ENCODE data around the gene SMAD5.

The SMAD5 gene

DNA sequence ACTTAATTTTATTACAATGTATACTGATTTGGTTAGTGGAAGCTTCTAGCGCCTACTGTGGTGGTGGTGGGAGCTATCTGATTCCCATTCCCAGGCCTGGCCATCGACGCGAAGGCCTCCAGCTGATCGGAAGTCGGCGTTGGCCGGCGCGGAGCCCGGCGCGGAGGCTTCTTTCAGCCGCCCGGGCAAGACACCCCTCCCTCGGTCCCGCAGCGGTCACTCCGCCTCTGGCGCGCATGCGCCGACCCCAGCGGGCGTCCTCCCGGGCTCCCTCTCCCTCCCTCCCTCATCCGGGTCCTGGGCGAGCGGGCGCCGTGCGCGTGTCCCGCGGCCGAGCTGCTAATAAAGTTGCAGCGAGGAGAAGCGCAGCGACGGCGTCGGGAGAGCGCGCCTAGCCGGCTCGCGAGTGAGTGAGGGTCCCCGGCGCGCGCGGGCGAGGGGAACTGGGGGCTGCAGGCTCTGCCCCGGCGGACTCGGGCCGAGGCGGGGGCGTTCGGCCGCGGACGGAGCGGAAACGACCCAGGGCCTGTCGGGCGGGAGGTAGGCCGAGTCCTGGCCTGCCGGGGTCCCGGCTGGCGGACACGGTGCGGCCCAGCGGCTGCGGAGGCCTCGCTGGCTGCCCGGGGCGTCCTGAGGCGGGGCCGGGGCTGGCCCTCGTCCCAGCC lies at the start of gene SMAD5:
SMAD5 (plus strand) TSS at position 289 of the 665 bp plus-strand sequence. CDS start 20,916 bp downstream, outside the sequence.
- peak; percentile 90 for DNase-seq (ENCODE audit: low read depth)

DNA sequence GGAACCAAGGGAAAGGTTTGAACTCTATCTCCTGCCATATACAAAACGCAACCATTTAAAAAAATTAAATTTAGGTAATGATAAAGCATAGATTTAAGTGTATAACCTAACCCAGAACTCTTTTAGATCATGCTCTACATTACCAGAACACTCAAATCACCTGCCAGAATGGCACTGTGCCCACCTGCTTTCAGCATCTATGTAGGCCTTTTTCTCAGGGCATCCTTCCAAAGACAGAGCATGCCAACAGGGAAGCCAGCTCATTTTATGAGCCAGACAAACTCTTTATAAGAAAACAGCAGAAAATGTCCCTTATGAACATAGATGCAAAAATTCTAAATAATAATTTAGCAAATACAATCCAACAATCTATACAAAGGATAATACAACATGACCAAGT lies 47.9 kb upstream of the SMAD5 start:
- no peak for DNase-seq (ENCODE audit: low read depth)

DNA sequence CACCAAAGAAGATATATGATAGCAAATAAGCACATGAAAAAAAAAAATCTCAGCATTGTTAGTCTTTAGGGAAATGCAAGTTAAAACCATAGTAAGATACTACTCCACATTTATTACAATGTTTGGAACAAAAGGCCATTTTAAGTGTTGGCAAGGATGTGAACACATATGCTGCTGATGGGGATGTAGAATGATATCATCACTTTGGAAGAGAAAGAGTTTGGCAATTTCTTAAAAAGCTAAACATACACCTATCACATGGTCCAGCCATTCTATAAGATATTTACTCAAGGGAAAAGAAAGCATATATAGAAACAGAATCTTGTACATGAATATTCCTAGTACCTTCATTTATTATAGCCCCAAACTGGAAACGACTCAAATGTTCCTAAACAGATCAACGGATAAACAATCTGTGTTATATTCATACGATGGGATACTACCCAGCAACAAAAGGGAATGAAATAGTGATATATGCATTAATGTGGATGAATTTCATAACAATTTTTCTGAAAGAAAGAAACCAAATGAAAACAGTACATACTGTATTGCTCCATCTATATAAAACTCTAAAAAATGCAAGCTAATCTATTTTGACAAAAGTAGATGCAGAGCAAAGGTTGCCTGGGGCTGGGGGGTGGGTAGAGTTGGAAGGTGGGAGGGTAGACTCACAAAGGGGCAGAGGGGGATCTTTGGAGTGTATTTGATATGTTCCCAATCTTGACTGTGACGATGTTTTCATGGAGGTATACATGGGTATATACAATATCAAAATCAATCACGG lies 45.7 kb upstream of the SMAD5 start:
- no peak for DNase-seq (ENCODE audit: low read depth)

DNA sequence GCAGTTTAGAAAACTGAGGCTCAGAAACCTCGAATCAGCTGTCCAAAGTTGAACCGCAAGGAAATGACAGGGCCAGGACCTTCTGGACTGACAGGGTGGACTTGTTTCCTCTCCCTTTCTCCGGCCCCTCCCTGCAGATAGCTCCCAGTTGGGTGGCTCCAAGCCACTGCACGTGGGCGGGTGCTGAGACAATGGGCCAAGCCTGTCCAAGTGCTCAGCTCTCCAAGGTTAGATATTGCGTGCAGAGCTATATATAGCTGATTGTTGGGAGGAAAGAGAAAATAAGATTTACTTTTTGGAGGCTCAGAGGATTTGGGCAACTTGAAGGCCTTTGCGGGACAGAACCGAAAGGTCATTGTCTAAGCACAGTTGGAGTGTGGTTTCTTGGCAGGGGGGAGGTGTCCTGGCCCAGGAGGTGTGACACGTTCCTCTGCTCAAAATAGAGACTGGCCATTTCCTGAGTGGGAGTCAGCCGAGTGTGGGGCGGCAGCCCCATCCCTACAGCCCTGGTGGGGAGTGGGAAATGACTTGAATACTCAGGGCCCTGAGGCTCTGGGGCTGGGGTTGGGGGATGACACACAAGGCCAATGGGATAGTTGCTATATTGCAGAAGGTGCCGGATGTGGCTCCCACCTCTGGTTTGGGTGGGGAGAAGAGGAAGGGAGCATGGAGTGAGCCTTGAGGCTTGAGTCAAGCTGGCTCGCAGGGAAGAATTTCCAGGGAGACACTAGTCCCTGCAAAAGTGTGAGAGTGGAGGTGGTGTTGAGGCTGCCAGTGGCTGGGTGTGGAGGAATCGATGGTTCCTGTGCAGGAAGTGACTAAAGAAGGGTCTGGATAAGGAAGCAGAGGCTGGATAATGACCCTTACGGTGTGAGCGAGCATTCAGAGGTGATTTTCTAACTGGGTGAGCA lies 44.4 kb upstream of the SMAD5 start:
- peak; percentile 30 for DNase-seq (ENCODE audit: low read depth)

DNA sequence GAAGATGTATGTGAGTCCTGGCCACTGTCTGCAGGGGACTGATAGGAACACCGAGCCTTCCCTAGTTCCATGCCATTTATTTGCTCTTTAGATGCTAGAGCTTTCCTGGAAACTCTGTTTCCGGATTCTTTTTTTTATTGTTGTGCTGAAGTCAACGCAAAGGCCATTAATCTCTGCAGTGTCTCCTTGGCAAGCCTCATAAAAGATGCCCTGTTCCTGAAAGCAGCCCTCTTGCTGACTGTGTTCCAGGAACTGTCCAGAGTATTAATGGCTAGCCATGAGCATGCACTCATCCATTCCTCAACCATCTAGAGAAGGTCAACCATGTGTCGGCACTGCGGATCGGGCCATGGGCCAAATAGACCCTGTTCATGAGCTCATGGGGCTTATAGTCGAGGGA lies 42.9 kb upstream of the SMAD5 start:
- DNase-seq (ENCODE audit: low read depth): no peak

DNA sequence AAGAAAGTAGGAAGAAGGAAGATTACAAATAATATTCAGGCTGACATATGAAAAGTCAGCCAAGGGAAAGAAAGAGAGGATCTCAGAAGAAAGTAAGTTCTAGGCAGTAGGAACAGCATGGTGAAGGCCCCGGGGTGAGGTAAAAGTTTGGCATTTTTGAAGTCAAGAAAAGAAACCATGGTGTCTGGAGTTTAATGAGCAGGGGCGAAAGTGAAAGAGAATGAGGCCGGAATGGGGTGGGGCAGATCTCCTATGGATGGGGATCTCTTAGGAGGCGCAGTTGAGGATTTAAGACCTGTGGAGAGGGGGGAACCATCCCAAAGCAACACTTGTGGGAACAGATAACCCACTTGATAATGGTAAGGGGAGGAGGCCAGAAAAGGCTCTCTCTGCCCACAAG lies 42.3 kb upstream of the SMAD5 start:
- no peak for DNase-seq (ENCODE audit: low read depth)

DNA sequence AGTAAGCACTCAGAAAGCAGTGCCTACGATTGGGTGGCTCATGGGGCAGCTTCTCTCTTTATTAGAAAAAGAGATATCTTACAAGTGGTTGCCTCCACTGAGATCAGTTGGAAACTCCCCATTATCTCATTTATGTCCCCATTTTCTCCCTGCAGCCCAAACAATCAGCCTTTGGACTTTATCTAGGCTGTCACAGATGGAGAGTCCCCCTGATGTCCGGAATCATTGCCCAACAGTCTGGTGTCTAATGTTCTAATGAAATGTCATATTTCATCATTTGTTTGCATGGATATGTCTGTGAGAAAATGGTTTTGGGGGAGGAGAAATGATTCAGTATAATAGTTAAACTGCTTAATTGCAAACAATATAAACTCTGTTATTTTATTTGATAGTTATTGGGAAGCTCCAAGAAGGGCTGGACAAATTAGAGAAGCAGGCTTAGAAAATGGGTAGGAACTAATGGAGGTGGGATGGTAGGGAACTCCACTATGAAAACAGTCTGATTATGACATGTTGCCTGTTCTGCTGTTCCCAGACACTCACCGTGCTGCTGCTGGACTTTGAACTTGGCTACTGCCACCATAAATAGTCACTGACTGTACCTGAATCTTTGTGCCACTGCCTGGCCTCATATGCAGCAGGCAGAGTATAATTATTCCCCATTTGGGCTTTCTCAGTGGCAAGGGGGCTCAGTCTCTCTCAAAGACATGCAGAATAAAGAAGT lies 38.3 kb upstream of the SMAD5 start:
- DNase-seq (ENCODE audit: low read depth): no peak

DNA sequence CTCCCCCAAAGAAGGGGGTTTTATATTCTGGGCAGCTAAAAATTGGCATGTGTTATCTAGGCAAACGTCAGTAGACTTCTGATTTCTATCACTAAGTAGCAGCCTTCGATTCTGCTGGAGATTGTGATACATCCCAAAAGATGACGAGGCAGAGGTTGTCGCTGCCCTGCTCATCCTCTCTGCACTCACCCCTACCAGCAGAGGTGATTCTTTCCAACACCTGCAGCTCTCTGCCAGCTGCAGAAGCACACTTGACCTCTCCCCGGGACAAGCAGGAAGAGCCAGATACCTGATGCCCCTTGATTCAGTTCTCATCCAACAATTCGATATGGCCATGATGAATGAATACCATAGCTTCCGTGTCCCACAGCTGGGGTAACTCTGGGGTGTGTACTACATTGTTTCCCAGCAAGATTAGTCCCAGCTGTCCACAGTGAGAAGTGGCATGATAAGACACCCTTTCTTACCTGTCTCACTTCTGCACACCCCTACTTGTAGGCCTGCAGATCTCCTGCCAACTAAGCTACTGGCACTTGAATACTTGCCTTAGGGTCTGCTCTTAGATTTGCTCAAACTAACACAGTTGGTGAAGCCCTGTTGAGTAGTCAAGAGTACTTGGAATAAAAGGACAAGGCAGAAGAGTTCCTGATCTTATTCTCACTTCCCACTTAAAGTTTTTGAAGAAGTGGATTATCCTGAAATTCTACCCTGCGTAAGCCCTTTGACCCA lies 37.6 kb upstream of the SMAD5 start:
- DNase-seq (ENCODE audit: low read depth): no peak

DNA sequence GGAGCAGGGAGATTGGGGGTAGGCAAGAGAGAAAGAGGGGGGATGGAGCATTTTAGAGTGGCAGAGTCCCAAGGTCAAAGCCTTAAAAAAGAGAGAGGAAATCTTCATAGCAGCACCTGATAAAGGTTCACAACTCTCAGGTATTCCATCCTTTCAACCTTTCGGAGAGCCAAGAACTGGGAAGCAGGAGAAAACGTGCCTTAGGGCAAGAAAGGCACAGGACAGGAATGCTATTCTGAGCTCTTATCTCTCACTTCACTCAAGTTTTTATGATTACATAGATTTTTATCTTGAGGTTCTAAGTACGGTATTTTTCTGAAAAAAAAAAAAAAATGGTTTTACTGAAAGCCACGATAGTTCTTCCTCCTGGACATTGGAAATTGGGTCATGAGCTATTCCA lies 34.5 kb upstream of the SMAD5 start:
- no peak for DNase-seq (ENCODE audit: low read depth)

DNA sequence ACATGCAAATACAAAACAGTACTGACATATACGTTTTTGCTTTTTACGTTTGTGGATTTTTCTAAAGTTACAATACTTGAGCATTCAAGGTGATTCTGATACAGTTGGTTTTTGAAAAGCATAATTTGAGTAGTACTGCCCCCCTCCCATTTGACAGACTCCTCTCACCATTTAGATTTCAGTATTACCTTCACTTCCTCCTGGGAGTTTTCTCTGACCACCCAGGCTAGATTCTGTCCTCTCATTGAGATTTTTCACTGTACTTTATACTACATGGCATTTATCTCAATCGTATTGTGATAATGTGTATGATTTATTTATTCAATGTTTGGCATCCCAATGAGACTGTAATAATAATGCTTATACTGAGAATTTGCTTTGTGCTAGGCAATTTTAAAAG lies 32.8 kb upstream of the SMAD5 start:
- DNase-seq (ENCODE audit: low read depth): no peak

DNA sequence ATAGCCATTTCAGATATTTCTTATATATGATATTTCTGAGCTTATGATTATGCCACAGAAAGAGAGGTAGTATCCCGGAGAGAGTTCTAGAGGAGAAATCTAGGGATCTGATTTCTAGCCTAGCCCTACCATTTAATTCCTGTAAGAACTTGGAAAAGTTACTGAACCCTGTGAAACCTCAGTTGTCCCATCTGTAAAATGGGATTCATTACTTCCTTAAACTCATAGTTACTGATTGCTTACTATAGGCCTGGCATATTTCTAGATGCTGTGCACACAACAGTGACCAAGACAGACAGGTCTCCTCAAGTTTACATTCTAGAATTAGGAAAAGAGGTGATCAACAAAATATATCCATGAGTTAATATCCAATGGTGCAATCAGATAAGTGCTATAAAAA lies 30.8 kb upstream of the SMAD5 start:
- DNase-seq (ENCODE audit: low read depth): no peak

DNA sequence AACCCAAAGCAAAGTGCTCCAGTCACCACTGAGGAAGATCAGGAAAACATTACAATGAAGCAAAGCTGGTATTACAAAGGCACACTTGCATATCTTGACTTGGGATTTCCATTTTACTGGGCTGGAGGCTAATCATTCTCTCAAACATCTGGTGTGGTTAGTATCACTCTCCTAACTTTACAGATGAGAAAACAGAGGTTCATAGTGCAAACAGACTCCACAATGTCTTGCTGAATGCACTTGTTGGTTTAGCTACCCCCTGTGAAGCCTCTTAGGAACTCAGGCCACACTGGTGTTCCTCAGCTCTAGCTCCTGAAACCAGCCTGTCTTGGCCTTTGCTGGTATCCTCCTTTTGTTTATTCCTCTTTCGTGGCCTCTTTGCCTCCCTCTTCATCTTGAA lies 29.5 kb upstream of the SMAD5 start:
- no peak for DNase-seq (ENCODE audit: low read depth)

DNA sequence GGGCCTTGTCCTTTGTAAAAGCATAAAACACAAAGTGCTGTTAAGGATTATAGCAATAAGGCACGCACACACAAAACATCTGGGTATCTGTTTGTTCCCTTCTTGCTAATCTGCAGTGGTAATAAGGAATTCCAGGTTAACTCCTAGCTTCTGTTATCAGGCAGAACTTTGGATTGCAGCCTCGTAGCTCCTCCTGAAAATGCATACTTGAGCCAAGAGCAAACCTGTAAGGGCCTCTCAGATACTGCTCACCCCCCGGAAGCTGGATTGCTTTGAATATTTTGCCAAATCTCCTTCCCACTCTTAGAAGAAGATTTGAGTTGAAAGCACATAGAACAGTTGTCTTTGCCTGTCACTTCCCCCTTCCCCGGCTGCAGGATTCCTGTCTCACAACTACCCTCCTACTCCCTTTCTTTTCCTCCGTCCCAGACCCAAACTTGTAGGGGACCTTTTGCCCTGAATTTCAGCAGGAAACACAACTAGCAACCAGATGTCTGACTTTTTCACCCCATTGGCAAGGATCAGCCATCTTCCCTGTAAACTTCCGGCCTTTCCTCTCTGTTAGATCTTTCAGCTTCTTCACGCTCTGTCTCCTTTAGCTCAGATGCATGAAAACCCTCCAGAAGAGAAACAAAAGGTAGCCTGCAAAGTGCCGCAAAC lies 28.2 kb upstream of the SMAD5 start:
- DNase-seq (ENCODE audit: low read depth): no peak

DNA sequence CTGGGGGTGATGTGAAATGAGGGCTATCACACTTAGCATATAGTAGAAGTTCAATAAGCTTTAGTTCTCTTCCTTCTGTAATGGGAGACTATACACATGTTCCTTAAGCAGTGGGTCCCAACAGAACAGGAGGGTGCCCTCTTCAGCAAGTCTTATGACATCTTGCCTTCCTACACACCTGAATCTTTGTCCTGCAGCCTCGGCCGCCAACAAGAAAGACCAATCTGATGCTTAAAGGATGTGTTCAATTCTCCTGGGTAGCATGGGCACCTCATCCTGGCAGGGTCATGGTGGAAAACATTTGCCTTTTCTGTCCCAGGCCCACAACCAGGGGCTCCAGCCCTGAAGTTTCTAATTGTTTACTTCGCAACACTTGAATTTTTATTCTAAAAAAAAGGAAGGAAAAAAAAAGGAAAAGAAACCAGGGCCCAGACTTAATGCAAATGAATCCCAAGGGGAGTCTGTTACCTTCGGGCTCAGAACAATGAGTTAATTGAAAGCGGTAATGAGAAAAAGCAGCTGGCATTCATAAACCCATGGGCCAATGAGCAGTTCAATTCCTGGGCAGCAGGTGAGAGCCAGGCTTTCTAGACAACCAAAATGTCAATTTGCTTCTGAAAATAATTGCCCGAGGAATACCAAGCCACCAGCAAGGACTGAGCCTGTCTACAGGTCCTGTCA lies 26.2 kb upstream of the SMAD5 start:
- no peak for DNase-seq (ENCODE audit: low read depth)

DNA sequence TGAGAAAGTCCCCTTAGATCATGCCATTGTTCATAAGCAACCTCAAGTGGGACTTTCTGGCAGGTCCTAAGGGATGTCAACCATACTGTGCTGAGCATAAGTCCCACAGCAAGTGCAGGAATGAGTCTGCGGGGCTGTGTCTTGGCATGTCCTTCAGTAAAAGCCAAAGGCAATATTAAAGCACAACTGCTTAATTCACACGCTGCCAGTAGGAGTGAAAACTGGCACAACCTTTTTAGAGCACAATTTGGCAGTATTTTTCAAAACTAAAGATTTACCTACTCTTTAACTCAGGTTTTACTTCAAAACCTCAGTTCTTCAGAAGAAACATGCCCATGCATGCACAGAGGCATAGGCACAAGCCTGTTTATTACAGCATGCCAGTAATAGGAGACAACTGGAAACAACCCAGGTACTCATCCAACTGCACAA lies 24.4 kb upstream of the SMAD5 start:
- no peak for DNase-seq (ENCODE audit: low read depth)

DNA sequence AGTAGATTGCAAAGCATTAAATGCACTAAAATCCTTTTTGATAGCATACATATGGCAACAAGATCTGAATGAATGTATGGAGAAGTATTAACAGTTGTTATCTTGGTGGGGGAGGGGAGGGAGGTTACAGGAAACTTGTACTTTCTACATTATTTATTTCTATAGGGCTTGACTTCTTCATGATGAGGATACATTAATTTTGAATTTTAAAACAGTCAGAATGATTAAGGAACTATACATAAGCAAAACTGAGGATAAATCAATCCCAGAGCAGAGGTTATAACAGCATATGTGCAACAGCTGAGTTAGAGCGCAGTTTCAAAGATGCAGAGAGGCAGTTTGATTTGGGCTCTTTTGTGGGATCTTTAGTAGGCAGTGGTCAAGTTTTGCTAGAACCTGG lies 23.9 kb upstream of the SMAD5 start:
- no peak for DNase-seq (ENCODE audit: low read depth)

DNA sequence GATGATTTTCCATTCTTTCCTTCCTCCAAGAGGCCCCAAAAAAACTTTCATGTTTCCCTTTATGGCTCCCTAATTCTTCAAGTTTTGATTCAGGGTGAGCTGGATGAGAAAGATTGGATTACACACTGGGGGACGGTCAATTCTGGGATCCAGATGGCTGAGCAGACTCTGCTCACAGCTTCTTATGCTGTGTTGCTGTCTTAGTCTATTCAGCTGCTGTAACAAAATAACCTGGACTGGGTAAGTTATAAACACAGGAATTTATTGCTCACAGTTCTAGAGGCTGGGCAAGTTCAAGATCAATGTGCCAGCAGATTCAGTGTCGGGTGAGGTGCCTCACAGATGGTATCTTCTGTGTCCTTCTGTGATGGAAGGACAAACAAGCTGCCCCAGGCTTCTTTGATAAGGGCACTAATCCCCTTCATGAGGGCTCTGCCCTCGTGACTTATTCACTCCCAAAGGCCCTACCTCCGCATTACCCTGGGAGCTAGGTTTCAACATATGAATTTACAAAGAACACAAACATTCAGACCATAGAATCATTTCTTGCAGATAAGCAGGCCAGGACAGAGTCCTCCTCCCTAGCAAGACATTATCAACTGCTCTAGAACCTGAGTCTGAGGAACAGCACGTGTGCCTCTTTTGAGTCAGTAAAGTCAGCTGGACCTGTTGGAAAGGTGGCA lies 23.1 kb upstream of the SMAD5 start:
- DNase-seq (ENCODE audit: low read depth): no peak

DNA sequence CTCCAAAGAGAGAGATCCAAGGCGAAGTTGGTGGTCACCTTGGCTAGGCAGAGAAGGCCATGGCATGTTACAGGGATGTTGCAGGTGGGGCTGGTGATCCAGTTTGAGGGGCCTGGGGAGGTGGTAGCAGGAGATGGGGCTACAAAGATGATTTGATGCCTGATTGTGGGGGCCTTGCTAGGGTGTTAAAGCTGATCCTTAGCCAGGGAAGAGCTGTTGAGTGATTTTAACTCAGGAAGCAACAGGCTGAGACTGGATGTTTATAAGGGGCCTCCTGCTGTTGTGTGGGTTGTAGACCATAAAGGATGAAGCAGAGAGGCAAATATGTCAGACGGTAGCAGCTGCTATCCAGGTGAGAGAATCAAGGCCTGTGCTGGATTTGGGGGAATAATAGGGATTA lies 19.0 kb upstream of the SMAD5 start:
- DNase-seq (ENCODE audit: low read depth): no peak

DNA sequence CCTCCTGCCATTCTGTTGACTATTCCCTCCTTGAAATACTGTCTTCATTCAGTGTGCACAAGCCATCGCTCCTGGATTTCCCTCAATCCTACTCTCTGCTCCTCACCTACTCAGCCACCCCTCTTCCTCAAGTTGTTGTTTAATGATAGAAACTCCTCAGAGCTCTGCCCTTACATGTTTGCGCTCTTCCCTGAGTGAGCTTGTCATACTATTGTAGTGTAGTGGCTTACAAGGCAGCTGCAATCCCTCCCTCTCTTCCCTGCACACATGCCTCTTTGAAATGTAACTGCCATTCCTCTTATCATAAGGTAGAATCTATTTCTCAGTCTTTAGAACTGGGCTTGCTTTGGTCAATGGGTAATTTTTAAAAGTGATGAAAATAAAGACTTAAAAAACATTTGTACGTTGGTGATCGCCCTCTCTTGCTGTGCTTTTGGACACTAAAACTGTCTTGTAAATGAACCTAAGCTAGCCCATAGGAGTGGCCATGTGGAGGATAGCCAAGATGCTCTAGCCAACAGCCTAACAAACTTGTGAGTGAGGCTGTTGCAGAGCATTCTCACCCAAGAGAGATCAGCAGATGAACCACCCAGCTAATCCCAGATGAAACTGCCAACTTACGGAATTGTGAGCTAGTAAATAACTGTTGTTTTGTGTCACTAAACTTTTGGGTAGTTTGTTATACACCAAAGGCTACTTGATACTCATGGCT lies 18.1 kb upstream of the SMAD5 start:
- DNase-seq (ENCODE audit: low read depth): no peak
